ENCODE measurements around the gene COX15. TPM values are rescaled to one million over a fixed set of nuclear protein-coding genes. Genes with fewer than 3 reads are reported as not detected.

Gene COX15
- 13.5 TPM for polyA plus RNA-seq (2013, experiment 1 of 2)
- 13.4 TPM for polyA plus RNA-seq (2013, experiment 2 of 2)

DNA sequence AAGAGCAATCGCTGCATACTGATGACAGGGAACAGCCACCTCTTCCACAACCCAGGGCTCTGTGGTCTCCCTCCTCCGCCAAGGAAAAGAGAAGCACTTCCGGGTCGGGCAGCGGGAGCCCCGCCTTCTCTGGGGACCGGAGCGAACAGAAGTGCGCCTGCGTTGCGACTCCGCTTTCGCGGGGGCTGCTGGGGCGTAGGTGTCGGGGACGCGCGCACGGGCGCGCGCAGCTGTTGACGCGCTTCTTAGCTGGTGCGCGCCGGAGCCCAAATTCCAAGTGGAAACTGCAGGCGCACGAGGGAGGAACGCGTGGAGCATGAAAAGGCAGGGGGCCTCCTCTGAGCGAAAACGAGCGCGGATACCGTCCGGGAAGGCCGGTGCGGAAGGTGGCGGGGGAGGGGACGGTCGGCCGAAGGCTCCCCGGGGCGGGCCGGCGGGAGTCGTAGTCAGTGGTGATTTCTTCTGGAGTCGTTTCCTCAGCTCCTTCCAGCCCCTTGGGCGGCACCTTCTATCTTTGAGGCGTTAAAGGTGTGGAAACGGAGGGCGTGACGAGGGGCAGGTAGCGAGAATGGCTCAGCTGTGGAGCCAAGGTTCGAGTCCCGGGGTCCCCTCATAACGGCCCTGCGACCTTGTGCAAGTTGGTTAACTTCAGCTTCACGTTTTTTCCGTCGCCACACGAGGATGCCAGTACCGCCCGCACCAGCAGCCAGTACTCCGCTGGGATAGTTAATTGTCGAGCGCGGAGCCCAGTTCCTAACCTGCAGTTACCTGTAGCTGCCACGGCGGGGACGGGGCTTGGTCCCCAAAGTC, at the start of gene COX15, which contains the start of gene CUTC:
COX15 (minus strand) TSS at position 95 of the 810 bp plus-strand sequence; CDS start at position 17, 78 bp downstream.
CUTC (plus strand) TSS at position 202 of the 810 bp plus-strand sequence; CDS start at position 317, 115 bp downstream.
- peak within 1 kb of the TSS; percentile 98 for H3K9ac ChIP-seq (ENCODE audit: low read length)
- H2BK12ac ChIP-seq (ENCODE audit: low read length in 2 of 2) = peak within 1 kb of the TSS in 1 of 2 experiments; percentile 82
- H3K18ac ChIP-seq (ENCODE audit: low read depth in 1 of 2, low read length in 2 of 2) = peak within 1 kb of the TSS; percentile 83 to 96
- no peaks in the 10 kb centered on the region for H3K27me3 ChIP-seq (ENCODE audit: control insufficient read depth in 1 of 2, insufficient read depth in 1 of 2, low read length in 2 of 2)
- H3K4me2 ChIP-seq (ENCODE audit: low read length, poor library complexity, severe bottlenecking) = peak within 1 kb of the TSS; percentile 97
- H2AK5ac ChIP-seq (ENCODE audit: low read length, severe bottlenecking) = peak within 1 kb of the TSS; percentile 89
- peak within 1 kb of the TSS; percentile 11 for H2BK5ac ChIP-seq (ENCODE audit: low read depth, low read length, poor library complexity, severe bottlenecking)
- peak within 1 kb of the TSS; percentile 87 for H3K27ac ChIP-seq (ENCODE audit: low read length, poor library complexity, severe bottlenecking)
- WGBS = under 1% methylated on average over 72 of the region's 73 CpGs
- H4K91ac ChIP-seq (ENCODE audit: low read length) = peak within 1 kb of the TSS; percentile 74
- H4K8ac ChIP-seq (ENCODE audit: low read length) = peak within 1 kb of the TSS; percentile 97
- DNase-seq = peak; percentile 97
- peaks cover 11% of the 10 kb centered on the region for H3K4me1 ChIP-seq (ENCODE audit: control insufficient read depth, insufficient read depth, low read depth, low read length)
- H3K9me3 ChIP-seq (ENCODE audit: control insufficient read depth, low read length) = no peaks in the 10 kb centered on the region
- H2AFZ ChIP-seq (ENCODE audit: low read depth, low read length) = peak within 1 kb of the TSS; percentile 97
- peak within 1 kb of the TSS in 1 of 2 experiments; percentile 97 for H3K14ac ChIP-seq (ENCODE audit: low read length in 2 of 2)
- H2BK15ac ChIP-seq (ENCODE audit: low read depth, poor library complexity, severe bottlenecking) = peak within 1 kb of the TSS; percentile 82
- H3K36me3 ChIP-seq (ENCODE audit: control insufficient read depth in 1 of 2, insufficient read depth in 2 of 2, low read depth in 1 of 2, low read length in 2 of 2) = peaks cover 9 to 46% of the 10 kb centered on the region in 2 experiments
- peak within 1 kb of the TSS; percentile 92 for H3K4ac ChIP-seq (ENCODE audit: low read depth in 1 of 2, low read length in 2 of 2)
- peaks cover 18% of the 10 kb centered on the region for H3K79me1 ChIP-seq (replicated peaks; ENCODE audit: low read length, poor library complexity, severe bottlenecking)
- H2BK120ac ChIP-seq (ENCODE audit: low read depth, low read length) = peak within 1 kb of the TSS; percentile 82
- peak within 1 kb of the TSS; percentile 92 to 98 for H3K4me3 ChIP-seq (ENCODE audit: insufficient read depth in 1 of 2, low read depth in 1 of 2, low read length in 2 of 2)
- H3K23ac ChIP-seq (ENCODE audit: low read length in 2 of 2) = peak within 1 kb of the TSS in 1 of 2 experiments; percentile 99

DNA sequence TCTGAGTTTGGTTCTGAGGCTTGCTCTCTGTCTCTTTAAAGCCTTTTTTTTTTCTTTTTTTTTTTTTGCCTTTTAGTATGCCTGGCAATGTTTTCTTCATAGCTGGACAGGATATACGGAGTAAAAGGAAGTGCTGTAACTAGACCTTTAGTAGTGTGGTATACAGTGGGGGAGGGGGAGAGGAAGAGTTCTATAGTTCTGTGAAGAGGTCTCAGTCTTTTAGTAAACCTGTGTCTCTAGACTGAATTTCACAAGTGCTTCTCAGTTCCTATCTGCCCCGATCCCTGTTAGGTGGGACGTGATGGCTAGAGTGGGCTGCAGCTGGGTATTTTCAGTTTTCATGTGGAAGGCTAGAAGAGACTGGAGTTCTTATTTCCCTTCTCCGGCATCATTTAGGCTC, 47.4 kb upstream of the COX15 start:
- H2BK15ac ChIP-seq (ENCODE audit: low read depth, poor library complexity, severe bottlenecking) = no peak overlapping the region

DNA sequence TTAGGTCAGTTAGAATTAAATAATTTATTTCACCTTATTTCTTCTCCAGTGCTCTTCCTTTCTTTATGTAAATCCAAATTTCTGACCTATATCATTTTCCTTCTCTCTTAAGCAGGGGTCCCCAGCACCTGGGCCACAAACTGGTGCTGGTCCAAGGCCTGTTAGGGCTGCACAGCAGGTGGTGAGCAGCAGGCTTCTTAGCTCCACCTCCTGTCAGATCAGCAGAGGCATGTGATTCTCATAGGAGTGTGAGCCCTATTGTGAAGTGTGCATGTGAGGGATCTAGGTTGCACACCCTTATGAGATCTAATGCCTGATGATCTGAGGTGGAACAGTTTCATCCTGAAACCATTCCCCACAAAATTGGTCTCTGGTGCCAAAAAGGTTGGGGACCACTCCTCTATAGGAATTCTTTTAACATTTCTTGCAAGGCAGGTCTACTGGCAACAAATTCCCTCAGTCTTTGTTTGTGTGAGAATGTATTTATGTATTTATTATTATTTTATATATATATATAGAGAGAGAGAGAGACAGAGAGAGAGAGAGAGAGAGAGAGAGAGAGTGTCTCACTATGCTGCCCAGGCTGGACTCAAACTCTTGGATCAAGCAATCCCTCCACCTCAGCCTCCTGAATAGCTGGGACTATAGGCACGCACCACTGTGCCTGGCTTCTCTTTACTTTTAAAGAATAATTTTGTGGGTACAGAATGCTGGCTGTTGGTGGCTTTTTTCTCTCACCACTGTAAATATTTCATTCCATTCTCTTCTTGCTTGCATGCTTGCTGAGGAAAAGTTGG, 46.2 kb upstream of the COX15 start:
- no peak overlapping the region for H2BK15ac ChIP-seq (ENCODE audit: low read depth, poor library complexity, severe bottlenecking)
- peak overlapping the region; percentile 70 for H3K27ac ChIP-seq (ENCODE audit: low read length, poor library complexity, severe bottlenecking)
- H3K14ac ChIP-seq (ENCODE audit: low read length in 2 of 2) = no peak overlapping the region
- peak overlapping the region; percentile 41 for H4K8ac ChIP-seq (ENCODE audit: low read length)
- H3K9ac ChIP-seq (ENCODE audit: low read length) = peak overlapping the region; percentile 93
- no peak overlapping the region for H4K91ac ChIP-seq (ENCODE audit: low read length)
- no CpG with 5 or more reads among the region's 1 CpG for WGBS
- no peak overlapping the region for H3K4me2 ChIP-seq (ENCODE audit: low read length, poor library complexity, severe bottlenecking)
- H2BK12ac ChIP-seq (ENCODE audit: low read length in 2 of 2) = peak overlapping the region; percentile 66 to 99
- H3K18ac ChIP-seq (ENCODE audit: low read depth in 1 of 2, low read length in 2 of 2) = peak overlapping the region; percentile 73 to 75
- H3K36me3 ChIP-seq (ENCODE audit: control insufficient read depth in 1 of 2, insufficient read depth in 2 of 2, low read depth in 1 of 2, low read length in 2 of 2) = no peaks in the 10 kb centered on the region
- H3K23ac ChIP-seq (ENCODE audit: low read length in 2 of 2) = no peak overlapping the region
- no peak overlapping the region for H2AFZ ChIP-seq (ENCODE audit: low read depth, low read length)
- no peaks in the 10 kb centered on the region for H3K27me3 ChIP-seq (ENCODE audit: control insufficient read depth in 1 of 2, insufficient read depth in 1 of 2, low read length in 2 of 2)
- peak overlapping the region in 1 of 2 experiments; percentile 86 for H3K4ac ChIP-seq (ENCODE audit: low read depth in 1 of 2, low read length in 2 of 2)
- H2AK5ac ChIP-seq (ENCODE audit: low read length, severe bottlenecking) = no peak overlapping the region
- no peak overlapping the region for H3K4me3 ChIP-seq (ENCODE audit: insufficient read depth in 1 of 2, low read depth in 1 of 2, low read length in 2 of 2)
- H2BK5ac ChIP-seq (ENCODE audit: low read depth, low read length, poor library complexity, severe bottlenecking) = no peak overlapping the region
- peaks cover 11% of the 10 kb centered on the region for H3K4me1 ChIP-seq (ENCODE audit: control insufficient read depth, insufficient read depth, low read depth, low read length)
- H3K79me1 ChIP-seq (replicated peaks; ENCODE audit: low read length, poor library complexity, severe bottlenecking) = no peaks in the 10 kb centered on the region
- DNase-seq = peak; percentile 21
- H3K9me3 ChIP-seq (ENCODE audit: control insufficient read depth, low read length) = no peaks in the 10 kb centered on the region
- no peak overlapping the region for H2BK120ac ChIP-seq (ENCODE audit: low read depth, low read length)

More for the DNA sequence above, 47.4 kb upstream of the COX15 start:
- peak overlapping the region; percentile 5 for H4K91ac ChIP-seq (ENCODE audit: low read length)
- H3K4me2 ChIP-seq (ENCODE audit: low read length, poor library complexity, severe bottlenecking) = peak overlapping the region; percentile 39
- H3K79me1 ChIP-seq (replicated peaks; ENCODE audit: low read length, poor library complexity, severe bottlenecking) = no peaks in the 10 kb centered on the region
- no peak overlapping the region for H3K23ac ChIP-seq (ENCODE audit: low read length in 2 of 2)
- peak; percentile 88 for DNase-seq
- H3K36me3 ChIP-seq (ENCODE audit: control insufficient read depth in 1 of 2, insufficient read depth in 2 of 2, low read depth in 1 of 2, low read length in 2 of 2) = no peaks in the 10 kb centered on the region
- 0% methylated on average over 2 of the region's 4 CpGs for WGBS
- no peaks in the 10 kb centered on the region for H3K27me3 ChIP-seq (ENCODE audit: control insufficient read depth in 1 of 2, insufficient read depth in 1 of 2, low read length in 2 of 2)
- peak overlapping the region in 1 of 2 experiments; percentile 78 for H2BK12ac ChIP-seq (ENCODE audit: low read length in 2 of 2)
- peak overlapping the region; percentile 43 for H2BK120ac ChIP-seq (ENCODE audit: low read depth, low read length)
- H3K4me1 ChIP-seq (ENCODE audit: control insufficient read depth, insufficient read depth, low read depth, low read length) = peaks cover 14% of the 10 kb centered on the region
- no peaks in the 10 kb centered on the region for H3K9me3 ChIP-seq (ENCODE audit: control insufficient read depth, low read length)
- H4K8ac ChIP-seq (ENCODE audit: low read length) = peak overlapping the region; percentile 8
- peak overlapping the region; percentile 91 for H3K27ac ChIP-seq (ENCODE audit: low read length, poor library complexity, severe bottlenecking)
- H3K4ac ChIP-seq (ENCODE audit: low read depth in 1 of 2, low read length in 2 of 2) = peak overlapping the region; percentile 19 to 95
- no peak overlapping the region for H2AK5ac ChIP-seq (ENCODE audit: low read length, severe bottlenecking)
- peak overlapping the region; percentile 14 for H2AFZ ChIP-seq (ENCODE audit: low read depth, low read length)
- peak overlapping the region; percentile 68 for H2BK5ac ChIP-seq (ENCODE audit: low read depth, low read length, poor library complexity, severe bottlenecking)
- H3K14ac ChIP-seq (ENCODE audit: low read length in 2 of 2) = no peak overlapping the region
- H3K4me3 ChIP-seq (ENCODE audit: insufficient read depth in 1 of 2, low read depth in 1 of 2, low read length in 2 of 2) = peak overlapping the region in 1 of 2 experiments; percentile 48
- H3K18ac ChIP-seq (ENCODE audit: low read depth in 1 of 2, low read length in 2 of 2) = peak overlapping the region; percentile 37 to 87
- H3K9ac ChIP-seq (ENCODE audit: low read length) = peak overlapping the region; percentile 93
